Panc1 (cell line): ENCODE results near the gene ZNF441. TPM values are rescaled to one million over a fixed set of nuclear protein-coding genes. Genes with fewer than 3 reads are reported as not detected.

Experiments used
- ATAC-seq: fragments of 200-7000 bp; cut with Tn5 transposase; 2 replicates; pipeline ENCODE4 v1.9.1; 2020; ENCODE audit warnings: mild to moderate bottlenecking, moderate library complexity
- Bru-seq: library from RNA; stranded (reverse); fragments of 400-500 nt; gene quantifications from one replicate; lab custom pipeline; 2021; lab: Mats Ljungman, UMichigan
- BruChase-seq, 2 experiments: library from RNA; stranded (reverse); fragments of 400-500 nt; gene quantifications; one replicate each; lab custom pipeline; 2021; lab: Mats Ljungman, UMichigan
- BruUV-seq: library from RNA; stranded (reverse); fragments of 400-500 nt; replicated peaks from 2 replicates; lab custom pipeline; 2021; lab: Mats Ljungman, UMichigan
- CTCF ChIA-PET: fragments of 300-600 bp; sonication (Branson Sonifier 250); formaldehyde crosslinking; loops from one replicate; lab custom pipeline; 2022; ENCODE audit warnings: antibody characterized with exemption; lab: Charles Lee
- POLR2A ChIA-PET: fragments of 300-600 bp; sonication (Branson Sonifier 250); formaldehyde crosslinking; loops from one replicate; lab custom pipeline; 2022; ENCODE audit warnings: antibody characterized with exemption; lab: Charles Lee
- DNase-seq: peaks from one replicate; pipeline ENCODE4 v3.0.0-alpha.2; 2010; ENCODE audit warnings: low read depth, low spot score
- H3K27ac ChIP-seq: 2 replicates; pipeline ENCODE4 v1.5.1; 2011; ENCODE audit warnings: mild to moderate bottlenecking, low read length, inconsistent platforms
- H3K27me3 ChIP-seq: fragments of 200-500 bp; sonication (Bioruptor generic); 2 replicates; pipeline ENCODE4 v1.6.0; 2014; ENCODE audit warnings: low read length, inconsistent platforms; ENCODE audit not compliant: control insufficient read depth, insufficient read depth
- H3K36me3 ChIP-seq: fragments of 200-500 bp; sonication (Bioruptor generic); 2 replicates; pipeline ENCODE4 v1.5.1; 2014; ENCODE audit warnings: inconsistent platforms, mild to moderate bottlenecking, low read length, moderate library complexity; ENCODE audit not compliant: control insufficient read depth, insufficient read depth
- H3K4me1 ChIP-seq: 2 replicates; pipeline ENCODE4 v1.5.1; 2011; ENCODE audit warnings: inconsistent platforms, mild to moderate bottlenecking, low read length, moderate library complexity; ENCODE audit not compliant: control insufficient read depth, insufficient read depth
- H3K4me3 ChIP-seq, 2 experiments: 2 replicates each; pipeline ENCODE4 v1.5.1; 2011 to 2012; ENCODE audit warnings: low read depth in 2 of 2, low read length in 2 of 2, mild to moderate bottlenecking in 2 of 2, inconsistent platforms in 1 of 2, moderate library complexity in 1 of 2
- H3K9me3 ChIP-seq: fragments of 200-500 bp; sonication (Bioruptor generic); 2 replicates; pipeline ENCODE4 v1.5.1; 2014; ENCODE audit warnings: low read depth, mild to moderate bottlenecking, inconsistent platforms, low read length, moderate library complexity; ENCODE audit not compliant: control insufficient read depth, insufficient read depth
- POLR2AphosphoS5 ChIP-seq: IDR thresholded peaks from 2 replicates; pipeline ENCODE4 v1.6.1; 2012; ENCODE audit warnings: mild to moderate bottlenecking, low read depth, low read length, moderate library complexity
- SIN3A ChIP-seq: IDR thresholded peaks from 2 replicates; pipeline ENCODE4 v1.6.1; 2012; ENCODE audit warnings: low read depth, mild to moderate bottlenecking, low read length, moderate library complexity, borderline replicate concordance; ENCODE audit not compliant: insufficient read depth
- TCF7L2 ChIP-seq: IDR thresholded peaks from 2 replicates; pipeline ENCODE4 v1.6.1; 2011; ENCODE audit warnings: mild to moderate bottlenecking, low read depth, low read length, inconsistent platforms
- in situ Hi-C: cut with HindIII; loops from 2 replicates; pipeline ENCODE4 v1.10.0; 2016; ENCODE audit warnings: low sequenced_read_pairs, low pct_unique_long_range_greater_than_20kb
- intact Hi-C: fragments of 100-400 bp; cut with micrococcal nuclease; formaldehyde crosslinking; loops from one replicate; pipeline ENCODE4 v1.10.0; 2022; ENCODE audit not compliant: unreplicated experiment
- long read RNA-seq: library from polyadenylated mRNA; unstranded; transcript quantifications from one replicate; pipeline ENCODE4 v2.0.0, GENCODE V29; 2021; ENCODE audit not compliant: unreplicated experiment
- polyA plus RNA-seq: library from polyadenylated mRNA; unstranded; fragments of >200 nt; gene quantifications from one replicate; pipeline ENCODE4 v1.2.1, GENCODE V29; 2012; ENCODE audit warnings: missing spikeins; ENCODE audit not compliant: insufficient read length
- total RNA-seq: library from RNA; stranded (reverse); gene quantifications from one replicate; pipeline ENCODE4 v1.2.1, GENCODE V29; 2021; ENCODE audit not compliant: unreplicated experiment
- TF ChIP-seq, protein P1 (sequence below), 2 experiments: IDR thresholded peaks; 2 replicates each; pipeline ENCODE4 v1.6.1; 2011 to 2012; ENCODE audit warnings: low read depth in 2 of 2, control low read depth in 1 of 2, low read length in 1 of 2, mild to moderate bottlenecking in 1 of 2, moderate library complexity in 1 of 2; ENCODE audit not compliant: insufficient read depth in 1 of 2
- TF ChIP-seq, protein P2 (sequence below): fragments of 450-650 bp; IDR thresholded peaks from 2 replicates; pipeline ENCODE4 v1.5.1; 2017; ENCODE audit warnings: mild to moderate bottlenecking

ZNF441 gene
- total RNA-seq (2.8 TPM), Bru-seq, nascent RNA (percentile 53 among the genes with signal in this experiment), BruChase-seq, experiment 1, labeled RNA remaining after a 2-hour chase (percentile 53 among the genes with signal in this experiment), BruChase-seq, experiment 2, labeled RNA remaining after a 6-hour chase (percentile 46 among the genes with signal in this experiment)
- polyA plus RNA-seq: 0.74 TPM
- long read RNA-seq, full-length matches to known transcripts: 2 of 3 reads
- long read RNA-seq, partial matches to known transcripts: 0 of 3 reads
- long read RNA-seq, other reads (novel, unspliced or antisense): 1 of 3 reads

GRCh38 chr19:11766597-11767591 is at the start of gene ZNF441:
TSS of gene ZNF441 (plus strand) at chr19:11767000. CDS start at chr19:11767194, 194 bp downstream.
- CTCF ChIA-PET: no interaction called here
- Histone ChIP-seq H3K4me3 (peak within 1 kb of the TSS; percentile 71 to 74), H3K9me3 (no peaks in the 10 kb centered on the region; the same call in 1 of the 2 replicates), H3K27ac (peak within 1 kb of the TSS; percentile 77), H3K4me1 (no peaks in the 10 kb centered on the region), H3K27me3 (no peaks in the 10 kb centered on the region), H3K36me3 (no peaks in the 10 kb centered on the region)
- intact Hi-C loops (no loop called here), in situ Hi-C loops (no loop called here)
- TF ChIP-seq SIN3A (peak; percentile 59; the same call in 1 of the 2 replicates), POLR2AphosphoS5 (peak; percentile 28; the same call in 1 of the 2 replicates), TCF7L2 (peak; percentile 100)
- TF ChIP-seq, protein P1, sequence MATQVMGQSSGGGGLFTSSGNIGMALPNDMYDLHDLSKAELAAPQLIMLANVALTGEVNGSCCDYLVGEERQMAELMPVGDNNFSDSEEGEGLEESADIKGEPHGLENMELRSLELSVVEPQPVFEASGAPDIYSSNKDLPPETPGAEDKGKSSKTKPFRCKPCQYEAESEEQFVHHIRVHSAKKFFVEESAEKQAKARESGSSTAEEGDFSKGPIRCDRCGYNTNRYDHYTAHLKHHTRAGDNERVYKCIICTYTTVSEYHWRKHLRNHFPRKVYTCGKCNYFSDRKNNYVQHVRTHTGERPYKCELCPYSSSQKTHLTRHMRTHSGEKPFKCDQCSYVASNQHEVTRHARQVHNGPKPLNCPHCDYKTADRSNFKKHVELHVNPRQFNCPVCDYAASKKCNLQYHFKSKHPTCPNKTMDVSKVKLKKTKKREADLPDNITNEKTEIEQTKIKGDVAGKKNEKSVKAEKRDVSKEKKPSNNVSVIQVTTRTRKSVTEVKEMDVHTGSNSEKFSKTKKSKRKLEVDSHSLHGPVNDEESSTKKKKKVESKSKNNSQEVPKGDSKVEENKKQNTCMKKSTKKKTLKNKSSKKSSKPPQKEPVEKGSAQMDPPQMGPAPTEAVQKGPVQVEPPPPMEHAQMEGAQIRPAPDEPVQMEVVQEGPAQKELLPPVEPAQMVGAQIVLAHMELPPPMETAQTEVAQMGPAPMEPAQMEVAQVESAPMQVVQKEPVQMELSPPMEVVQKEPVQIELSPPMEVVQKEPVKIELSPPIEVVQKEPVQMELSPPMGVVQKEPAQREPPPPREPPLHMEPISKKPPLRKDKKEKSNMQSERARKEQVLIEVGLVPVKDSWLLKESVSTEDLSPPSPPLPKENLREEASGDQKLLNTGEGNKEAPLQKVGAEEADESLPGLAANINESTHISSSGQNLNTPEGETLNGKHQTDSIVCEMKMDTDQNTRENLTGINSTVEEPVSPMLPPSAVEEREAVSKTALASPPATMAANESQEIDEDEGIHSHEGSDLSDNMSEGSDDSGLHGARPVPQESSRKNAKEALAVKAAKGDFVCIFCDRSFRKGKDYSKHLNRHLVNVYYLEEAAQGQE (IDR thresholded peaks at IDR 0.05; ENCODE audit: insufficient read depth in 1 of 2, low read depth in 2 of 2, low read length in 1 of 2): no peak
- peak; percentile 100 for ATAC-seq
- DNase-seq: peak; percentile 72
- POLR2A ChIA-PET: interaction anchor here (0.9 kb wide), 1 partner anchor 127 kb away, joined by 4 read pairs; no protein-coding TSS in a partner anchor
- BruUV-seq: TSS peak; percentile 76

GRCh38 chr19:11721681-11722080 is 45.1 kb upstream of the ZNF441 start:
- BruUV-seq: no TSS peak
- no peak overlapping the region for H3K4me3 ChIP-seq
- peaks cover 52% of the 10 kb centered on the region for H3K9me3 ChIP-seq
- ChIA-PET POLR2A (no interaction called here), CTCF (no interaction called here)
- DNase-seq (no peak), ATAC-seq (no peak)
- TF ChIP-seq, protein P1 (IDR thresholded peaks at IDR 0.05; ENCODE audit: insufficient read depth in 1 of 2, low read depth in 2 of 2, low read length in 1 of 2): no peak
- TF ChIP-seq, protein P2, sequence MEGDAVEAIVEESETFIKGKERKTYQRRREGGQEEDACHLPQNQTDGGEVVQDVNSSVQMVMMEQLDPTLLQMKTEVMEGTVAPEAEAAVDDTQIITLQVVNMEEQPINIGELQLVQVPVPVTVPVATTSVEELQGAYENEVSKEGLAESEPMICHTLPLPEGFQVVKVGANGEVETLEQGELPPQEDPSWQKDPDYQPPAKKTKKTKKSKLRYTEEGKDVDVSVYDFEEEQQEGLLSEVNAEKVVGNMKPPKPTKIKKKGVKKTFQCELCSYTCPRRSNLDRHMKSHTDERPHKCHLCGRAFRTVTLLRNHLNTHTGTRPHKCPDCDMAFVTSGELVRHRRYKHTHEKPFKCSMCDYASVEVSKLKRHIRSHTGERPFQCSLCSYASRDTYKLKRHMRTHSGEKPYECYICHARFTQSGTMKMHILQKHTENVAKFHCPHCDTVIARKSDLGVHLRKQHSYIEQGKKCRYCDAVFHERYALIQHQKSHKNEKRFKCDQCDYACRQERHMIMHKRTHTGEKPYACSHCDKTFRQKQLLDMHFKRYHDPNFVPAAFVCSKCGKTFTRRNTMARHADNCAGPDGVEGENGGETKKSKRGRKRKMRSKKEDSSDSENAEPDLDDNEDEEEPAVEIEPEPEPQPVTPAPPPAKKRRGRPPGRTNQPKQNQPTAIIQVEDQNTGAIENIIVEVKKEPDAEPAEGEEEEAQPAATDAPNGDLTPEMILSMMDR: no peak
- no peak for TF ChIP-seq TCF7L2
- no peak for TF ChIP-seq SIN3A
- no peak for TF ChIP-seq POLR2AphosphoS5
- H3K36me3 ChIP-seq: peaks cover 2% of the 10 kb centered on the region; the same call in 1 of the 2 replicates
- H3K4me1 ChIP-seq: no peaks in the 10 kb centered on the region
- H3K27me3 ChIP-seq: no peaks in the 10 kb centered on the region
- in situ Hi-C loops: no loop called here
- intact Hi-C loops: no loop called here
- H3K27ac ChIP-seq: no peak overlapping the region
